Epithelial cell of esophagus (primary cell): Measurements from ENCODE around the gene CHN2.

Experiments used
- DNase-seq: peaks from one replicate; pipeline ENCODE4 v3.0.0; 2010; ENCODE audit warnings: low read depth
- H3K4me3 ChIP-seq: 2 replicates; pipeline ENCODE4 v1.5.1; 2011; ENCODE audit warnings: mild to moderate bottlenecking, low read length, control low read depth
- TF ChIP-seq, protein P1 (sequence below): IDR thresholded peaks from 2 replicates; pipeline ENCODE4 v1.5.1; 2011; ENCODE audit warnings: low read depth, mild to moderate bottlenecking, low read length, control low read depth, inconsistent platforms; ENCODE audit not compliant: insufficient read depth; ENCODE audit errors: missing control alignments

The CHN2 gene

DNA sequence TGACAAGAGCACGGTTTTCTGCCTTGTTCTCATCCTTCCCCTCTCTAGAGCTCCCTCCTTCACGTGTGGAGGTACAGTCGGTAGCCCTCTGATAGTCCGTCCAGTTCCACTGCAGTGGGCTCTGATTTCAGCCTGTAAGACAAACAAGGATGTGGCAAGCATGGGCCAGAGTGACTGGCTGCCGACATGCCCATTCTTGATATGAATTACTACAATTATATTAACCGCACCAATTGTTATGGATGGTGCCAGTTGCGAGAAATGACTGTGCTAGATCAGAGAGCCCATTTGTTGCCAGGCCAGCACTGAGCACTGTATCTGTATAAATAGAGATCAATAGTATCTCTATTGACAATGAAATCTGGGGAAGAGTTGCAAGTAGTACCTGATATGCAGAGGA lies 146.6 kb downstream of the CHN2 start:
- H3K4me3 ChIP-seq: no peak overlapping the region
- DNase-seq: peak; percentile 85
- TF ChIP-seq, protein P1, sequence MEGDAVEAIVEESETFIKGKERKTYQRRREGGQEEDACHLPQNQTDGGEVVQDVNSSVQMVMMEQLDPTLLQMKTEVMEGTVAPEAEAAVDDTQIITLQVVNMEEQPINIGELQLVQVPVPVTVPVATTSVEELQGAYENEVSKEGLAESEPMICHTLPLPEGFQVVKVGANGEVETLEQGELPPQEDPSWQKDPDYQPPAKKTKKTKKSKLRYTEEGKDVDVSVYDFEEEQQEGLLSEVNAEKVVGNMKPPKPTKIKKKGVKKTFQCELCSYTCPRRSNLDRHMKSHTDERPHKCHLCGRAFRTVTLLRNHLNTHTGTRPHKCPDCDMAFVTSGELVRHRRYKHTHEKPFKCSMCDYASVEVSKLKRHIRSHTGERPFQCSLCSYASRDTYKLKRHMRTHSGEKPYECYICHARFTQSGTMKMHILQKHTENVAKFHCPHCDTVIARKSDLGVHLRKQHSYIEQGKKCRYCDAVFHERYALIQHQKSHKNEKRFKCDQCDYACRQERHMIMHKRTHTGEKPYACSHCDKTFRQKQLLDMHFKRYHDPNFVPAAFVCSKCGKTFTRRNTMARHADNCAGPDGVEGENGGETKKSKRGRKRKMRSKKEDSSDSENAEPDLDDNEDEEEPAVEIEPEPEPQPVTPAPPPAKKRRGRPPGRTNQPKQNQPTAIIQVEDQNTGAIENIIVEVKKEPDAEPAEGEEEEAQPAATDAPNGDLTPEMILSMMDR: no peak

GRCh38 chr7:29342761-29343160 lies 148.2 kb downstream of the CHN2 start:
- TF ChIP-seq, protein P1: no peak
- peak; percentile 81 for DNase-seq
- no peak overlapping the region for H3K4me3 ChIP-seq

DNA sequence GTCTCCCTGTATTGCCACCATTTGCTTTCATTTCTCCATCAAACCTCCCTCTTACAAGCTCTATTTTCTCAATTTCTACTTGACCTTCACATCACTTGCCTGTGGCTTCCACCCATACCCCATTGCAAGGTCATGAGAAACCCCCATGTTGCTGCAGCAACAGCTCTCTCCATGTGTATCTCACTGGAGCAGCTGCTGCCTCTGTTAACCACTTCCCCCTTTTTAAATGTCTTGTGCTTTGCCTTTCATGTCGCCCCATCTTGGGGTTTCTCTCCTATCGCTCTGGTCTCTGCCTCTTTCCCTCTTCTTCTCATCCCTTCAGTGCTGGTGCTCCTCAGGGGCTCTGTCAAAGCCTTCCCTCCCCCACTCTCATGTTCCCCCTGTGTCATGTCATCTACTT lies 148.8 kb downstream of the CHN2 start:
- DNase-seq: no peak
- no peak overlapping the region for H3K4me3 ChIP-seq
- TF ChIP-seq, protein P1: no peak

DNA sequence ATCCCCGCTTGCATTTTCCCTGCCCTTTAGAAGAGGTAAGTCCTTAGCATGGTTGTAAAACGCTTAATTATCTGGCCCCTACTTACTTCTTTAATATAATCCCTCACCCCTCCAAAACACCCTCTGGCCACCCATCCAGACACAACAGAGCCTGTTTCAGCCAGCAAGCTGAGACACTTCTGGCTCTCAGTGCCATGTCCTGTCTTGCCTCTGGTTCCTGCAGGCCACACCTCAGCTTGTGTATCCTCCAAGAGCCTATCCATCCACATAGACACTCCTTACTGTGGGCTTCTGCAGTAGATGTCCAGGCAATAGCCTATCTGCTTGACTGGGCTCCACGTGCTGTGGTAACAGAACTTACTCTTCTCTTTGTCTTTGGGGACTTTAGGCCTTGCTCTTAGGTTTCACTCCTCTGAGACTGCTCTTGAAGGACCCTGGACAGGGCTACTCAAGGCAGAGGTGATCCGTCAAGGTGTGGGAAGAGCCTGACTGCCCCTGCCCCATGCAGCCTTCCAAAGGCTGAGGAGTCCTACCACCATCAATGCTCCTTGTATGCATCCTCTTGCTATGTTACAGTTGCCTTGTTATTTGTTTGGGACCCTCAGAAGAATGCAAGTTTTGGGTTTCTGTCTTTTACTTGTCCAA lies 149.9 kb downstream of the CHN2 start:
- H3K4me3 ChIP-seq: no peak overlapping the region
- peak; percentile 85 for DNase-seq
- TF ChIP-seq, protein P1: no peak

GRCh38 chr7:29345590-29345989 lies 151.0 kb downstream of the CHN2 start:
- no peak overlapping the region for H3K4me3 ChIP-seq
- TF ChIP-seq, protein P1: peak; percentile 36
- DNase-seq: peak; percentile 59

DNA sequence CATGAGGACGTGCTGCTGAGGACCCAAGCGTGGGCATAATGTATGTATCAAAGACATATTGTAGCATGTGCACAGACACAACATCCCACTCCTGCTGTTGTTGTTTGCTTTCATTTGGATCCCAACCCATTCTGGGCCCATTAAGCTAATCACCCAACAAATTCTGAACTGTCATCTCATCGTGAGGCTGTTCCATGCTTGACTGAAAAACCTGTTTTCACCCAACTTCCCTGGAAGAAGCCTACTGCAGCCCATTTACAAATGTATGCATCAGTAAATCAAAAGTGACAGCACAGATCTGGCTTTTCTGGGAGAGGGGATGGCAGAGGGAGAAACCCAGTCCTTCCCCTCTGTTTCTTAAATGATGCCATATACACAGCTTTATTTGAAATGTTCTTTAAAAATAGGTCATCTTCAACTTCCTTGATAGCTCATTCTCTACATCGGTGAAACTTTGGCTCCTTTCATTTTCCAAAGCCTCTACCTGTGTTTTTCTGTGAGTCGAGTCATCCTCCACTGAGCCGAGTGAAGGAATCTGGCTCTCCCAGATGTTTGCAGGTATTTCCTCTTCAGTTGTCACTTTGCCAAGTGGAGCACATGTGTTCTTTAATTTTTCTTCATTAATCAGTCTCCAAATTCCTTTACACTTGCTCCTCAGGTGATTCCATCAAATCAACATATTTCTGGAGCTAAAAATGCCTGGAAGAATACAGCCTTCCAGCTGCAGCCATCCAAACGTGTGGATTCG lies 151.8 kb downstream of the CHN2 start:
- TF ChIP-seq, protein P1: no peak
- DNase-seq: peak; percentile 78
- H3K4me3 ChIP-seq: no peak overlapping the region
